Fibroblast of lung (primary cell): Measurements from ENCODE around the gene XYLT1.

Source experiments
- EZH2 ChIP-seq: IDR thresholded peaks from 2 replicates; pipeline ENCODE4 v1.5.1; 2012; ENCODE audit warnings: low read length, control low read depth, mild to moderate bottlenecking; ENCODE audit errors: missing control alignments
- TF ChIP-seq, protein P1 (sequence below), 2 donors: IDR thresholded peaks in 1 of 2; conservative IDR thresholded peaks in 1 of 2; 1 replicate in 1 of 2; 2 replicates in 1 of 2; pipeline ENCODE4 v1.5.1; 2011 to 2012; ENCODE audit warnings: low read length in 2 of 2, control low read depth in 1 of 2, inconsistent platforms in 1 of 2, low read depth in 1 of 2, mild to moderate bottlenecking in 1 of 2

DNA sequence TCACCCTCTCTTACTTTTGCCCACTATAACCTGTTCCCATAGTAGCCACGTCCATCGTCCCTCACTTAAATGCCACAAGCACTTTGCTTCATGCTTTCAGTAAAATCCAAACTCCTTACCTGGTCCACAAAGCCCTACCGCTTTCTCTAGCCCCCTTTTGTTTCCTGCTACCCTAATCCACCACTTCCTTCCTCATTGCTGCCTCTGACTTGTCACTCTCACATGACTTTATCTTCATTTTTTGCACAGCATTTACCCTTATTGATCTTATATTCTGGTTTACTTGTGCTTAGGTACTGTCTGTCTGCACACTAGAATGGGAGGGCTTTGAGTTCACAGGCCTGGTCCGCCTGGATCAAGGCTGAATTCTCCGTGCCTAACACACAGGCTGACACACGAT is 340.0 kb downstream of the XYLT1 start:
- TF ChIP-seq, protein P1, sequence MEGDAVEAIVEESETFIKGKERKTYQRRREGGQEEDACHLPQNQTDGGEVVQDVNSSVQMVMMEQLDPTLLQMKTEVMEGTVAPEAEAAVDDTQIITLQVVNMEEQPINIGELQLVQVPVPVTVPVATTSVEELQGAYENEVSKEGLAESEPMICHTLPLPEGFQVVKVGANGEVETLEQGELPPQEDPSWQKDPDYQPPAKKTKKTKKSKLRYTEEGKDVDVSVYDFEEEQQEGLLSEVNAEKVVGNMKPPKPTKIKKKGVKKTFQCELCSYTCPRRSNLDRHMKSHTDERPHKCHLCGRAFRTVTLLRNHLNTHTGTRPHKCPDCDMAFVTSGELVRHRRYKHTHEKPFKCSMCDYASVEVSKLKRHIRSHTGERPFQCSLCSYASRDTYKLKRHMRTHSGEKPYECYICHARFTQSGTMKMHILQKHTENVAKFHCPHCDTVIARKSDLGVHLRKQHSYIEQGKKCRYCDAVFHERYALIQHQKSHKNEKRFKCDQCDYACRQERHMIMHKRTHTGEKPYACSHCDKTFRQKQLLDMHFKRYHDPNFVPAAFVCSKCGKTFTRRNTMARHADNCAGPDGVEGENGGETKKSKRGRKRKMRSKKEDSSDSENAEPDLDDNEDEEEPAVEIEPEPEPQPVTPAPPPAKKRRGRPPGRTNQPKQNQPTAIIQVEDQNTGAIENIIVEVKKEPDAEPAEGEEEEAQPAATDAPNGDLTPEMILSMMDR (conservative IDR thresholded peaks at IDR 0.05 in 1 of 2, IDR thresholded peaks at IDR 0.05 in 1 of 2; ENCODE audit: low read depth in 1 of 2, low read length in 2 of 2) = no peak
- TF ChIP-seq EZH2 = no peak
